ENCODE data around the gene PFN2.

DNA sequence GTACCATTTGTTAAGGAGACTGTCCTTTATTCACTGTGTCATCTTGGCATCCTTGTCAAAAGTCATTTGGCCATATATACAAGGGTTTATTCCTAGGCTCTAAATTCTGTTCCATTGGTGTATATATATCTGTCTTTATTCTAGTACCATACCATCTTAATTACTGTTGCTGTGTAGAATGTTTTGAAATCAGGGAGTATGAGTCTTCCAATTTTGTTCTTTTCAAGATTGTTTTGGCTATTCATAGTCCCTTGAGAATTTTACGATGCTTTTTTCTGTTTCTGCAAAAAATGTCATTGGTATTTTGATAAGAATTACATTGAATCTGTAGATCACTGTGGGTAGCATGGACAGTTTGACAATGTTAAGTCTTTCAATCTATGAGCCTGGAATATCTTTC is 28.7 kb downstream of the PFN2 start:
- TF ChIP-seq, protein P1, sequence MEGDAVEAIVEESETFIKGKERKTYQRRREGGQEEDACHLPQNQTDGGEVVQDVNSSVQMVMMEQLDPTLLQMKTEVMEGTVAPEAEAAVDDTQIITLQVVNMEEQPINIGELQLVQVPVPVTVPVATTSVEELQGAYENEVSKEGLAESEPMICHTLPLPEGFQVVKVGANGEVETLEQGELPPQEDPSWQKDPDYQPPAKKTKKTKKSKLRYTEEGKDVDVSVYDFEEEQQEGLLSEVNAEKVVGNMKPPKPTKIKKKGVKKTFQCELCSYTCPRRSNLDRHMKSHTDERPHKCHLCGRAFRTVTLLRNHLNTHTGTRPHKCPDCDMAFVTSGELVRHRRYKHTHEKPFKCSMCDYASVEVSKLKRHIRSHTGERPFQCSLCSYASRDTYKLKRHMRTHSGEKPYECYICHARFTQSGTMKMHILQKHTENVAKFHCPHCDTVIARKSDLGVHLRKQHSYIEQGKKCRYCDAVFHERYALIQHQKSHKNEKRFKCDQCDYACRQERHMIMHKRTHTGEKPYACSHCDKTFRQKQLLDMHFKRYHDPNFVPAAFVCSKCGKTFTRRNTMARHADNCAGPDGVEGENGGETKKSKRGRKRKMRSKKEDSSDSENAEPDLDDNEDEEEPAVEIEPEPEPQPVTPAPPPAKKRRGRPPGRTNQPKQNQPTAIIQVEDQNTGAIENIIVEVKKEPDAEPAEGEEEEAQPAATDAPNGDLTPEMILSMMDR (IDR thresholded peaks at IDR 0.05; ENCODE audit: poor library complexity) = no peak
- TF ChIP-seq EZH2 (IDR thresholded peaks at IDR 0.05; ENCODE audit: borderline replicate concordance) (no peak), EZH2phosphoT487 (IDR thresholded peaks at IDR 0.05; ENCODE audit: low read depth, severe bottlenecking, unreplicated experiment) (no peak)

Measured in hepatocyte (in vitro differentiated cells).